Measurements from ENCODE around the gene CCNI. TPM values are rescaled to one million over a fixed set of nuclear protein-coding genes. Genes with fewer than 3 reads are reported as not detected.

CCNI gene, protein sequence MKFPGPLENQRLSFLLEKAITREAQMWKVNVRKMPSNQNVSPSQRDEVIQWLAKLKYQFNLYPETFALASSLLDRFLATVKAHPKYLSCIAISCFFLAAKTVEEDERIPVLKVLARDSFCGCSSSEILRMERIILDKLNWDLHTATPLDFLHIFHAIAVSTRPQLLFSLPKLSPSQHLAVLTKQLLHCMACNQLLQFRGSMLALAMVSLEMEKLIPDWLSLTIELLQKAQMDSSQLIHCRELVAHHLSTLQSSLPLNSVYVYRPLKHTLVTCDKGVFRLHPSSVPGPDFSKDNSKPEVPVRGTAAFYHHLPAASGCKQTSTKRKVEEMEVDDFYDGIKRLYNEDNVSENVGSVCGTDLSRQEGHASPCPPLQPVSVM
- 102 TPM for polyA plus RNA-seq (2012; ENCODE audit: low read depth, missing spikeins)

DNA sequence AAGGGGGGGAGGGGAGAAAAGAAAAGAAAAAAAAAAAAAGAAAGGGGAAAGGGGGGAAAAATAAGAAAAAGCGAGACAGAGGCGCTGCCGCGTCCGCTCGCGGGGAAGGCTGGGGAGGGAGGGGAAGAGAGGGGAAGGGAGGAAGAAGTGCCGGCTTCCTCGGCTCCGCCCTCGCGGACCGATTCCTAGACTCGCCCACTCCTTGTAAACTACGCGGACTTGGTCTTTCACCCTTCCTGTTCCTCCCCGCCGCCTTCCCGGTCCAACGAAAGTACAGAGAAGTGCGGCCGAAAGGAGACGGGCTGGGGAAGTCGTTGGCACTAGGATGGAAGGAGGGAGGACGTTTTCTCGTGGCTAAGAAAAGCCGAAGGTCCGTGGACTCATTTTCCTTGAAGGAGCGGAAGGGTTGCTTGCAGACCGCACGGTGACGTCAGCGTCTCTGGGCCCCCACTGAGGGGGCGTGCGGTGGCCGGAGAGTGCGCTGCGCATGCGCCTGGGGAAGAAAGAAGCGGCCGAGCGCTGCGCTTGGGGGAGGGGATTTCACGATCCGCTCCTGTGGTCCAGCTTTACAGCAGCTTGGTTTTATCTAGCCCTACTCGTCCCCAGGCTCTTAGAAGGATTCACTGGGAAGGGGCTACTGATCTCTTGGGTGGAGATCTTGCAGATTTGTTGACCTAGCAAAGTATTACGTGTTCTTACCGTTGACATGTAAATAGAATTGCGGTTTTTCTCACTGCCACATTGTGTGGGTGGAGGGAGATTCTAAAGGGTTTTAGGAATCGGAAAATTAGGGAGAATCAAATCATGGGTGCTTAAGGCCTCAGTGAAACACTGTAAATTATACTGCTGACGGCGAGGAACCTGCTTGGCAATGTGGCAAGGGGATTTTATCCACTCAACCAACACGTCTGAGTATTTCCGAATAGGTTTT, at the start of gene CCNI:
Gene CCNI (minus strand): TSS at position 121 of the 931 bp plus-strand sequence. CDS start 9,627 bp downstream, outside the sequence.
- TF ChIP-seq SPI1 (IDR thresholded peaks at IDR 0.05; ENCODE audit: low read depth, low read length), result peak; percentile 72
- peak; percentile 95 for TF ChIP-seq POLR2A (IDR thresholded peaks at IDR 0.05; ENCODE audit: low read depth, low read length)
- TF ChIP-seq POU2F2 (IDR thresholded peaks at IDR 0.05; ENCODE audit: low read depth, low read length), result peak; percentile 95
- no peak for TF ChIP-seq PAX5 (IDR thresholded peaks at IDR 0.05; ENCODE audit: insufficient read depth, low read length, severe bottlenecking)
- TF ChIP-seq POLR2AphosphoS5 (IDR thresholded peaks at IDR 0.05; ENCODE audit: low read depth, low read length), result peak; percentile 95
- TF ChIP-seq TAF1 (IDR thresholded peaks at IDR 0.05; ENCODE audit: low read depth, low read length), result peak; percentile 97
- FAIRE-seq (peak; percentile 94), DNase-seq (ENCODE audit: insufficient read length, low spot score) (peak; percentile 68)

DNA sequence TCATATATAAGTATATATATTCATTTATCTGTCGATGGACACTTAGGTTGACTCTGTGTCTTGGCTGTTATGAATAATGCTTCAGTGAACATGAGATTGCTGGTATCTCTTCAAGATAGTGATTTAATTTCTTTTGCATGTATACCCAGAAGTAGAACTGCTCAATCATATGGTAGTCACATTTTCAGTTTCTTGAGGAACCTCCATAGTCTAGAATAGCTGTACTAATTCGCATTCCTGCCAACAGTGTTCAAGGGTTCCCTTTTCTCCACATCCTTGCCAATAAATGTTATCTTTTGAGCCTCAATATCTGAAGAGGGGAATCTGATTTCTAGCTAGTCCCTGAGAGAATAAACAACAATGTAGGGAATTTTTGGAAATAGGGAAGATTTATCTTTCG, 48.8 kb upstream of the CCNI start:
- FAIRE-seq, result no peak
- no peak for DNase-seq (ENCODE audit: insufficient read length, low spot score)
- TF ChIP-seq PAX5 (IDR thresholded peaks at IDR 0.05; ENCODE audit: insufficient read depth, low read length, severe bottlenecking) (no peak), SPI1 (IDR thresholded peaks at IDR 0.05; ENCODE audit: low read depth, low read length) (no peak), TAF1 (IDR thresholded peaks at IDR 0.05; ENCODE audit: low read depth, low read length) (no peak), POLR2AphosphoS5 (IDR thresholded peaks at IDR 0.05; ENCODE audit: low read depth, low read length) (no peak), POLR2A (IDR thresholded peaks at IDR 0.05; ENCODE audit: low read depth, low read length) (no peak), POU2F2 (IDR thresholded peaks at IDR 0.05; ENCODE audit: low read depth, low read length) (no peak)

DNA sequence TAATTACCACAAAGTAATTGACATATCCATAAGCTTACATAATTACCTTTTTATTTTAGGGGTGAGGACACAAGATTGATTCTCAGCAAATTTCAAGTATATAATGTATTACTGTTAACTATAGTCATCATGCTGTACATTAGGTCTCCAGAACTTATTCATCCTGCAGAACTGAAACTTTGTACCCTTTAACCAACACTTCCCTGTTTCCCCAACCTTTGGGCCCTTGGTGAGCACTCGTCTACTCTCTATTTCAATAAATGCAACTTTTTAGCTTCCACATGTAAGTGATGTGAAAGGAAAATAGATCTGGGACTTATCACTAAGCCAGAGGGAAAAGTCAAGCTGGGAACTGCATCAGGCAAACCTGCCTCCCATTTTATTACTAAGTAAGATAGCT, 47.6 kb upstream of the CCNI start:
- no peak for FAIRE-seq
- DNase-seq (ENCODE audit: insufficient read length, low spot score), result no peak
- TF ChIP-seq SPI1 (IDR thresholded peaks at IDR 0.05; ENCODE audit: low read depth, low read length) (peak; percentile 57), POLR2AphosphoS5 (IDR thresholded peaks at IDR 0.05; ENCODE audit: low read depth, low read length) (no peak)

DNA sequence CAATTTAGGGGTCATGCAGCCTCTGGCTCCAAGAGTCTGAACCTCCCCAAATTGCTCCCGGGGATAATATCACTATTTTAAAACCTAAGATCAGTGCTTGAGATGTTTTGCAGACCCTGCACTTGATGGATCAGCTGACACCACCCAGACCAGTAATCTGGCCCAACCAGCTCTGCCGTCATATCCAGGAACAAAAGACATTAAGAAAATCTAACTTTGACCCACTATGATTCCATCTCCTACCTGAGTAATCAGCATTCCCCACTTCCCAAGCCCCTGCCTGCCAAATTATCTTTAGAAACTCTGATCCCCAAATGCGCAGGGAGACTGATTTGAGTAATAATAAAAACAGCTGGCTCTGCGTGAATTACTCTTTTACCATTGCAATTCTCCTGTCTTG, 46.9 kb upstream of the CCNI start:
- no peak for FAIRE-seq
- TF ChIP-seq POU2F2 (IDR thresholded peaks at IDR 0.05; ENCODE audit: low read depth, low read length), result no peak
- no peak for TF ChIP-seq POLR2A (IDR thresholded peaks at IDR 0.05; ENCODE audit: low read depth, low read length)
- TF ChIP-seq TAF1 (IDR thresholded peaks at IDR 0.05; ENCODE audit: low read depth, low read length), result no peak
- no peak for TF ChIP-seq POLR2AphosphoS5 (IDR thresholded peaks at IDR 0.05; ENCODE audit: low read depth, low read length)
- TF ChIP-seq PAX5 (IDR thresholded peaks at IDR 0.05; ENCODE audit: insufficient read depth, low read length, severe bottlenecking), result no peak
- no peak for TF ChIP-seq SPI1 (IDR thresholded peaks at IDR 0.05; ENCODE audit: low read depth, low read length)

DNA sequence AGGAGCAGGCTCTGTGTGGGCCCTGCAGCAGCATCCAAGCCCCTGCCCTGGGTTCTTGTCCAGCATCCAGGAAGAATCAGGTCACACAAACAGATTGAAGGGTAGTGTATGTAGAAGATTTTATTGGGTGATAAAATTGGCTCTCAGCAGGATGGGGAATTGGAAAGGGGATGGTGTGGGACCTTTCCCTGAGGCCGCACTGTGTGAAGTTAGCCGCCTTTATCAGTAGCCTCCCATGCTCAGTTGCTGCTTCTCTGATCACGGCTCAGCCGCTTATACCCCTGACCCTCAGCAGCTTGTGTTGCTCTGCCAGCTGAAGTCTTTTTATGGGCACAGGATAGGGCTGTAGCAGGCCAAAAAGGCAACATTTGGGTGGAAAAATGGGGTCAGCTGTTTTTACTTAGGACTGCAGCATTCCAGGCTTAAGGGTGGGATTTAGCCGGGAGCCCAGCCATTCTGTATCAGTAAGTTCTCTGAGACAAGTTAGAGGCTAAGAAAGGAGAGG, 46.0 kb upstream of the CCNI start:
- FAIRE-seq (no peak), DNase-seq (ENCODE audit: insufficient read length, low spot score) (no peak)
- no peak for TF ChIP-seq POLR2A (IDR thresholded peaks at IDR 0.05; ENCODE audit: low read depth, low read length)
- no peak for TF ChIP-seq SPI1 (IDR thresholded peaks at IDR 0.05; ENCODE audit: low read depth, low read length)
- TF ChIP-seq TAF1 (IDR thresholded peaks at IDR 0.05; ENCODE audit: low read depth, low read length), result no peak
- no peak for TF ChIP-seq POU2F2 (IDR thresholded peaks at IDR 0.05; ENCODE audit: low read depth, low read length)
- no peak for TF ChIP-seq PAX5 (IDR thresholded peaks at IDR 0.05; ENCODE audit: insufficient read depth, low read length, severe bottlenecking)
- TF ChIP-seq POLR2AphosphoS5 (IDR thresholded peaks at IDR 0.05; ENCODE audit: low read depth, low read length), result no peak

More for the DNA sequence above, 46.9 kb upstream of the CCNI start:
- DNase-seq (ENCODE audit: insufficient read length, low spot score), result no peak

DNA sequence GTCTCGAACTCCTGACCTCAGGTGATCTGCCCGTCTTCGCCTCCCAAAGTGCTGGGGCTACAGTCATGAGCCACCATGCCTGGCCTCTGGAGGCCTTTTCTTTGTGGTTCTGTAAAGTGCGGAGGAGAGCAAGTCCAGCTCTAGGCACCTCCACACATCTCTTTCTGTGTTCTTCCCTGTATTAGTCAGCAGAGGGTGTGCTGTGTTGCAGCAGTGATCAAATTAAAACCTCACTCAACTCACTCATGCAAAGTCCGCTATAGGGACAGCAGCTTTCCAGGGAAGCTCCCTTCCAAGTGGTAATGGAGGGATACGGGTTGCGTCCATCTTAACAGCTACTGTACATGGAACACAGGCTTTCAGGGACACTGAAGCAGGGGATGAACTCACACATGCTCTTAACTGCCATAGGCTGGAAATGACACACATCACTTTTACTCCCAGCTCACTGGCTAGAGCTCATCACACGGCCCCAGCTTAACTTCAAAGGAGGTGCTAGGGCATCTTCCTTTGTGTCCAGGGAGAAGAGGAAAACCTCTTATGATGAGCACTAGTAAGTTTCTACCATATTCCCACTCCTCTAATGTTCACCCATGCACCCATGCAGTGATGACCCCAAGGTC, 45.2 kb upstream of the CCNI start:
- no peak for TF ChIP-seq POU2F2 (IDR thresholded peaks at IDR 0.05; ENCODE audit: low read depth, low read length)
- TF ChIP-seq TAF1 (IDR thresholded peaks at IDR 0.05; ENCODE audit: low read depth, low read length), result no peak
- TF ChIP-seq SPI1 (IDR thresholded peaks at IDR 0.05; ENCODE audit: low read depth, low read length), result no peak
- TF ChIP-seq PAX5 (IDR thresholded peaks at IDR 0.05; ENCODE audit: insufficient read depth, low read length, severe bottlenecking), result no peak
- FAIRE-seq (peak; percentile 65), DNase-seq (ENCODE audit: insufficient read length, low spot score) (no peak)

DNA sequence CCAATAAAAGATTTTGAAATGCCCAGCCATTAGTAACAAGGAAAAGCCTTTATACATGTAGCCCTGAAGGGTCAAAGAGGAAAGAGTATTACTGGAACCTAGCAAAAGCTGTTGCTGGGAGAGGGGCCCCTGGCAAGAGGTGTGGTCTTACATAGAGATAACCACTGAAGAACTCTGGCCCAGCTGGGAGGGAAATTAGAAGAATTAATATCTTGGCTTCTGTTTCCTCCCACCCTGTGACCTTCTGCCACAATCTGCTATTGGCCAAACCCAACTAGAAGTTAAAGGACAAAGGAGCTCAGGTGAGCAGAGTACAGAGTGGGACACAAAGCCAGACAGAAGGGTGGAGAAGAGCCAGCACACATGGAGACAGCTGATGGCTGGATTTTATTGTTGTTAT, 41.9 kb upstream of the CCNI start:
- TF ChIP-seq SPI1 (IDR thresholded peaks at IDR 0.05; ENCODE audit: low read depth, low read length) (no peak), POU2F2 (IDR thresholded peaks at IDR 0.05; ENCODE audit: low read depth, low read length) (no peak)
- DNase-seq (ENCODE audit: insufficient read length, low spot score), result no peak
- FAIRE-seq, result no peak

DNA sequence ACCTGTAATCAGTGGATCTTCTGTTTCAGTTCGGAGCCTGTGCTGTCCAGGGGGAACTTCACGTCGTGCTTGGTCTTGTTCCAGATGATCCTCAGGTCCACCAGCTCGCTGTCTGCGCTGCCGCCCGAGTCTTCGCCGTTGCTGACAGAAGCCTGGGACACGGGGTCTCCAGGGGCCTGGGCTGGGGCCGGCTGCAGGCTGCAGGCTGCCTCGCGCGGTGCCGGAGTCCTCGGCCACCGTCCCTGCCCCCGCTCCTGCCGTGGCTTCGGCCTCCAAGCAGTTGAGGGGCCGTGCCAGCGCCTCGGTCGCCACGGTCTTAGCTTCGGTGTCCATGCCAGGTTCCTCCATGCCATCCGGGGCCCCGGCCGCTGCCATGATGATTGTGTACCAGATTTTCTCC, 37.3 kb upstream of the CCNI start:
- no peak for FAIRE-seq

DNA sequence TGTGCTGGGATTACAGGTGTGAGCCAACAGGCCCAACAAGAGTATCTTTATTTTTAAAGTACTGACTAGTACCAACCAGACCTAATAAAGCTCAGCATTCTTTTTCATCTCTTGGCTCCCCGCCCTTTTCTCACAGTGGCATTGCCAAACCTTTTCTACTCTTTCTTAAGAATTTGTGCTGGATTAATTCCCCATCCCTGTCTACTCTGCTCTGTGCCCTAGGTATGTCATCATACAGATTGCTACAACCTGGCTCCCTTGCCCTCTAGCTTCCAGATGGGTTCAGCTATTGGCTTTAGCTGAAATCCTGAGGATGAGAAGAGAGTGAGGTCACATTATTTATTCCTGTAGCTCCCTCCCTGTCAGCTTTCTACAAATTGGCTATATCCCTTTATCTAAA, 34.9 kb upstream of the CCNI start:
- FAIRE-seq (no peak), DNase-seq (ENCODE audit: insufficient read length, low spot score) (no peak)
- TF ChIP-seq SPI1 (IDR thresholded peaks at IDR 0.05; ENCODE audit: low read depth, low read length), result no peak
- no peak for TF ChIP-seq POLR2AphosphoS5 (IDR thresholded peaks at IDR 0.05; ENCODE audit: low read depth, low read length)
- TF ChIP-seq TAF1 (IDR thresholded peaks at IDR 0.05; ENCODE audit: low read depth, low read length), result no peak
- TF ChIP-seq POLR2A (IDR thresholded peaks at IDR 0.05; ENCODE audit: low read depth, low read length), result no peak

More for the DNA sequence above, 37.3 kb upstream of the CCNI start:
- TF ChIP-seq PAX5 (IDR thresholded peaks at IDR 0.05; ENCODE audit: insufficient read depth, low read length, severe bottlenecking) (no peak), POU2F2 (IDR thresholded peaks at IDR 0.05; ENCODE audit: low read depth, low read length) (no peak)
- no peak for DNase-seq (ENCODE audit: insufficient read length, low spot score)
